ENCODE results near the gene ITGB3.

GRCh38 chr17:47252209-47252608 is 1.4 kb upstream of the ITGB3 start:
- TF ChIP-seq CTCF (IDR thresholded peaks at IDR 0.05) (no peak), POLR2A (IDR thresholded peaks at IDR 0.05) (no peak), POLR2AphosphoS5 (IDR thresholded peaks at IDR 0.05) (no peak), EP300 (IDR thresholded peaks at IDR 0.05) (no peak)
